Adrenal gland (tissue), 12 donors: Measurements from ENCODE around the gene BCAP29. TPM values are rescaled to one million over a fixed set of nuclear protein-coding genes. Genes with fewer than 3 reads are reported as not detected.

Experiments
- DNase-seq, 7 donors: peaks; one replicate each; pipeline ENCODE4 v3.0.0-alpha.2; 2019 to 2020
- H3K27ac ChIP-seq, 5 donors: fragments of 200-600 bp; sonication (generic) in 4 of 5; 1 replicate in 3 of 5; 2 replicates in 2 of 5; pipeline versions ENCODE4 v1.5.1 to v1.8.0; 2016 to 2020; ENCODE audit warnings: mild to moderate bottlenecking in 1 of 5
- H3K27me3 ChIP-seq: fragments of 200-600 bp; 2 replicates; pipeline ENCODE4 v1.8.0; 2021
- H3K36me3 ChIP-seq, 2 donors: fragments of 200-600 bp; replicated peaks in 1 of 2; 1 replicate in 1 of 2; 2 replicates in 1 of 2; pipeline versions ENCODE4 v1.5.1 to v1.8.0; 2018 to 2022
- H3K4me1 ChIP-seq, 2 donors: fragments of 200-600 bp; replicated peaks in 1 of 2; 1 replicate in 1 of 2; 2 replicates in 1 of 2; pipeline versions ENCODE4 v1.5.1 to v1.8.0; 2018 to 2021
- H3K4me3 ChIP-seq, 4 donors: fragments of 200-600 bp; sonication (generic) in 3 of 4; one replicate each; pipeline ENCODE4 v1.5.1; 2016 to 2018
- H3K9me3 ChIP-seq, 3 donors: fragments of 200-600 bp; sonication (generic) in 1 of 3; replicated peaks in 1 of 3; 1 replicate in 2 of 3; 2 replicates in 1 of 3; pipeline versions ENCODE4 v1.5.1 to v1.8.0; 2016 to 2021
- POLR2A ChIP-seq, 2 donors: fragments of 450-650 bp; IDR thresholded peaks; one replicate each; pipeline ENCODE4 v1.6.1; 2017; ENCODE audit warnings: antibody characterized with exemption in 2 of 2, mild to moderate bottlenecking in 2 of 2, moderate library complexity in 1 of 2
- WGBS, 4 donors: extraction: QIAGEN DNeasy Blood & Tissue Kit in 2 of 4; methylation state at CpG; one replicate each; pipeline versions ENCODE4 v1.1.5 to v1.1.7; 2013 to 2017; 5-methylcytosine and 5-hydroxymethylcytosine counted together
- intact Hi-C, 2 donors: fragments of 100-400 bp; cut with DNase I; formaldehyde crosslinking; loops; one replicate each; pipeline versions ENCODE4 v1.14.1 to v1.15.0; 2022 to 2023
- polyA plus RNA-seq, 3 donors: library from polyadenylated mRNA; stranded (reverse); fragments of 200-250 nt in 2 of 3; fragments of 350-450 nt in 1 of 3; fragmentation: Illumina TruSeq in 1 of 3; extraction: RNeasy Lipid Tissue Mini Kit (QIAGEN cat#74804) in 1 of 3; gene quantifications; one replicate each; pipeline ENCODE4 v1.2.3, GENCODE V29; 2013 to 2014
- small RNA-seq, 2 donors: library from RNA; depleted of rRNA; stranded (forward); fragments of <200 nt; gene quantifications; one replicate each; pipeline ENCODE3, GENCODE V24; 2016
- total RNA-seq, 9 donors: library from RNA; depleted of rRNA in 4 of 9; stranded (reverse); fragments of >200 nt in 4 of 9; fragments of 120-200 nt in 1 of 9; fragmentation: NEBNext Ultra II Directional in 1 of 9; extraction: Animal tissue kit (Norgen Biotek cat#: 25700) in 1 of 9; gene quantifications; one replicate each; pipeline versions ENCODE4 v1.1.0 to v1.2.4, GENCODE V29; 2013 to 2023
- TF ChIP-seq, protein P1 (sequence below), 6 experiments: fragments of 450-650 bp in 4 of 6; fragments of 200-600 bp in 2 of 6; sonication (generic) in 1 of 6; IDR thresholded peaks; 1 replicate in 5 of 6; 2 replicates in 1 of 6; pipeline versions ENCODE4 v1.5.1 to v1.8.0; 2016 to 2021; ENCODE audit warnings: antibody characterized with exemption in 6 of 6, mild to moderate bottlenecking in 2 of 6, moderate library complexity in 1 of 6
- donor health status: healthy with polysubstance abuse.
- donor health status: Bipolar disorder and iron deficiency.
- donor health status: DM: yes; HTN: yes; CAD: no.
- donor health status: DM: no; HTN: no; CAD: no.
- donor health status: DM: no; HTN: no; CAD: no.
- donor health status: DM: yes; HTN: yes; CAD: no.

BCAP29 gene
- total and polyA plus RNA-seq, 12 donors, result 35.0 to 158 (median 51.0) TPM

GRCh38 chr7:107663196-107663595 lies 83.2 kb downstream of the BCAP29 start:
- TF ChIP-seq, protein P1, sequence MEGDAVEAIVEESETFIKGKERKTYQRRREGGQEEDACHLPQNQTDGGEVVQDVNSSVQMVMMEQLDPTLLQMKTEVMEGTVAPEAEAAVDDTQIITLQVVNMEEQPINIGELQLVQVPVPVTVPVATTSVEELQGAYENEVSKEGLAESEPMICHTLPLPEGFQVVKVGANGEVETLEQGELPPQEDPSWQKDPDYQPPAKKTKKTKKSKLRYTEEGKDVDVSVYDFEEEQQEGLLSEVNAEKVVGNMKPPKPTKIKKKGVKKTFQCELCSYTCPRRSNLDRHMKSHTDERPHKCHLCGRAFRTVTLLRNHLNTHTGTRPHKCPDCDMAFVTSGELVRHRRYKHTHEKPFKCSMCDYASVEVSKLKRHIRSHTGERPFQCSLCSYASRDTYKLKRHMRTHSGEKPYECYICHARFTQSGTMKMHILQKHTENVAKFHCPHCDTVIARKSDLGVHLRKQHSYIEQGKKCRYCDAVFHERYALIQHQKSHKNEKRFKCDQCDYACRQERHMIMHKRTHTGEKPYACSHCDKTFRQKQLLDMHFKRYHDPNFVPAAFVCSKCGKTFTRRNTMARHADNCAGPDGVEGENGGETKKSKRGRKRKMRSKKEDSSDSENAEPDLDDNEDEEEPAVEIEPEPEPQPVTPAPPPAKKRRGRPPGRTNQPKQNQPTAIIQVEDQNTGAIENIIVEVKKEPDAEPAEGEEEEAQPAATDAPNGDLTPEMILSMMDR (IDR thresholded peaks at IDR 0.05), result no peak
- no peak for TF ChIP-seq POLR2A (IDR thresholded peaks at IDR 0.05)
- H3K27me3 ChIP-seq, result peaks cover 23% of the 10 kb centered on the region
- WGBS, 4 donors, result 65 to 87% (median 81%) methylated on average over 4 of the region's 4 CpGs
- no peak overlapping the region for H3K27ac ChIP-seq
- H3K36me3 ChIP-seq, result no peaks in the 10 kb centered on the region
- H3K9me3 ChIP-seq, result no peaks in the 10 kb centered on the region
- intact Hi-C loops, result no loop called here
- H3K4me1 ChIP-seq, result peaks cover 8 to 9% of the 10 kb centered on the region in 2 donors
- H3K4me3 ChIP-seq, result no peak overlapping the region
- no peak for DNase-seq

GRCh38 chr7:107666790-107667189 lies 86.7 kb downstream of the BCAP29 start:
- Histone ChIP-seq H3K36me3 (no peaks in the 10 kb centered on the region), H3K27me3 (peaks cover 10% of the 10 kb centered on the region), H3K9me3 (no peaks in the 10 kb centered on the region), H3K27ac (no peak overlapping the region), H3K4me3 (no peak overlapping the region), H3K4me1 (no peaks in the 10 kb centered on the region)
- DNase-seq, result no peak
- intact Hi-C loops, result no loop called here
- TF ChIP-seq, protein P1 (IDR thresholded peaks at IDR 0.05), result no peak
- TF ChIP-seq POLR2A (IDR thresholded peaks at IDR 0.05), result no peak
- 25 to 68% (median 46%) methylated on average over 1 of the region's 1 CpG for WGBS, 4 donors

- Histone ChIP-seq H3K4me1 (no peaks in the 10 kb centered on the region), H3K27me3 (peaks cover 6% of the 10 kb centered on the region), H3K9me3 (no peaks in the 10 kb centered on the region), H3K36me3 (no peaks in the 10 kb centered on the region), H3K4me3 (no peak overlapping the region), H3K27ac (no peak overlapping the region)
- no peak for DNase-seq
- TF ChIP-seq, protein P1 (IDR thresholded peaks at IDR 0.05), result no peak
- TF ChIP-seq POLR2A (IDR thresholded peaks at IDR 0.05), result no peak
- intact Hi-C loops, result no loop called here
- WGBS, 4 donors, result 60 to 67% (median 63%) methylated on average over 3 of the region's 3 CpGs
These were observed 87.3 kb downstream of the BCAP29 start for GRCh38 chr7:107667341-107667740.

GRCh38 chr7:107668296-107668695 lies 88.2 kb downstream of the BCAP29 start:
- H3K4me3 ChIP-seq, result no peak overlapping the region
- WGBS, 4 donors, result 76 to 86% (median 82%) methylated on average over 4 of the region's 4 CpGs
- H3K27me3 ChIP-seq, result peaks cover 4% of the 10 kb centered on the region
- no peaks in the 10 kb centered on the region for H3K36me3 ChIP-seq
- TF ChIP-seq, protein P1 (IDR thresholded peaks at IDR 0.05), result no peak
- no peak for TF ChIP-seq POLR2A (IDR thresholded peaks at IDR 0.05)
- no peaks in the 10 kb centered on the region for H3K4me1 ChIP-seq
- intact Hi-C loops, result no loop called here
- no peak overlapping the region for H3K27ac ChIP-seq
- no peak for DNase-seq
- no peaks in the 10 kb centered on the region for H3K9me3 ChIP-seq

Small RNA genes lying within 50 kb of the gene (small RNA-seq; reads per million reads assigned to genes)
- gene BANF1P5 (0 reads per million in 2 donors), gene RF01233 (0 reads per million in 2 donors)

Other genes starting within 250 kb of the BCAP29 start
- gene GPR22, start 110.2 kb upstream of the BCAP29 start, total RNA-seq, result 1 to 10 TPM in 3 of 9 donors, under 1 TPM in 3, not detected in 3; 0.06 to 6.0 (median 1.2) TPM
- gene GPR22, start 110.2 kb upstream of the BCAP29 start, polyA plus RNA-seq, result 1 to 10 TPM in 2 of 3 donors, under 1 TPM in 1; 0.34 to 4.8 (median 1.0) TPM
- 10 to 100 TPM; 12.3 to 43.8 (median 32.8) TPM for gene COG5, start 16.3 kb upstream of the BCAP29 start, total RNA-seq
- gene COG5, start 16.3 kb upstream of the BCAP29 start, polyA plus RNA-seq, result 10 to 100 TPM in 1 of 3 donors, 1 to 10 TPM in 2; 4.4 to 38.9 (median 5.8) TPM
- gene DUS4L, start 16.3 kb upstream of the BCAP29 start, total RNA-seq, result 10 to 100 TPM in 2 of 9 donors, 1 to 10 TPM in 7; 4.3 to 12.7 (median 7.1) TPM
- 10 to 100 TPM in 1 of 3 donors, 1 to 10 TPM in 2; 4.2 to 10.1 (median 4.8) TPM for gene DUS4L, start 16.3 kb upstream of the BCAP29 start, polyA plus RNA-seq
- gene SLC26A4, start 80.6 kb downstream of the BCAP29 start, total RNA-seq, result under 1 TPM in 8 of 9 donors, not detected in 1; 0.06 to 0.78 (median 0.29) TPM
- gene SLC26A4, start 80.6 kb downstream of the BCAP29 start, polyA plus RNA-seq, result under 1 TPM; 0.13 to 0.16 (median 0.16) TPM
- gene CBLL1, start 163.9 kb downstream of the BCAP29 start, total RNA-seq, result 10 to 100 TPM; 16.4 to 34.1 (median 19.8) TPM
- 10 to 100 TPM in 1 of 3 donors, 1 to 10 TPM in 2; 4.0 to 32.3 (median 5.1) TPM for gene CBLL1, start 163.9 kb downstream of the BCAP29 start, polyA plus RNA-seq
- gene SLC26A3, start 223.0 kb downstream of the BCAP29 start, total RNA-seq, result under 1 TPM in 2 of 9 donors, not detected in 7; 0.38 to 0.50 TPM
- gene SLC26A3, start 223.0 kb downstream of the BCAP29 start, polyA plus RNA-seq, result under 1 TPM in 2 of 3 donors, not detected in 1; 0.03 to 0.48 TPM